ENCODE data around the gene CCDC124. TPM values are rescaled to one million over a fixed set of nuclear protein-coding genes. Genes with fewer than 3 reads are reported as not detected.

The CCDC124 gene
- total and polyA plus RNA-seq, 10 of the 15 experiments (the other 5 are each of a cell fraction or from before 2014, with no cell fraction given), result 3.7 to 184 (median 51.8) TPM

DNA sequence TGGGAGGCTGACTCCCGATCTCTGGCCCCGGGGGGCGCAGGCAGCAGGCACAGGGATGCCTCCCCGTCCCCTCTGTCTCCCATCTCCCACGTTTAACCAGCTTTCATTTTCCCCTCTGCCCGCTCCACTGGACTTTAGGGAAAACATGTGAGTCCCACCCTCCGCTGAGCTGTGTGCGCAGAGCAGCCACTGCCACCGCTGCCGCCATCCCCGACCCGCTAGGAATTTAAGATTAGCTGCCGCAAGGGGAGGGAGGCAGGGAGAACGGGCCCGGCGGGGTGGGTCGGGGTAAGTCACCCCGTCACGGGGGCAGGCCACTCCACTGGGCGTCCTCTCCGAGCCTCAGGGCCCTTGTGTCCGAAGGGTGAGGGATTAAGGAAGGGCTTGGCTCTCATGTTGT, 49.6 kb downstream of the CCDC124 start:
- ChIA-PET RAD21 (ENCODE audit: unreplicated experiment) (interaction anchor here (1.5 kb wide), 1 partner anchor 44 kb away, joined by 3 read pairs; no protein-coding TSS in a partner anchor), SMC1A (ENCODE audit: uncharacterized antibody, unreplicated experiment) (no interaction called here), POLR2A (no interaction called here), CTCF (interaction anchor here (1.0 kb wide), 1 partner anchor 14 kb away, joined by 3 read pairs; no protein-coding TSS in a partner anchor)
- WGBS (ENCODE audit: insufficient coverage, insufficient replicate concordance, low lambda C conversion rate, missing lambda C conversion rate), result 66% methylated on average over 19 of the region's 22 CpGs
- no peaks in the 10 kb centered on the region for H4K20me1 ChIP-seq (ENCODE audit: control insufficient read depth, insufficient read depth)
- H3K27ac ChIP-seq (ENCODE audit: control insufficient read depth, insufficient read depth), result no peak overlapping the region
- H3K4me3 ChIP-seq, result no peak overlapping the region
- H3K4me2 ChIP-seq (ENCODE audit: control insufficient read depth, insufficient read depth), result no peak overlapping the region
- FAIRE-seq (no peak), DNase-seq (ENCODE audit: low read depth, low spot score) (no peak), ATAC-seq (no peak)
- no peak overlapping the region for H3K9ac ChIP-seq (ENCODE audit: control insufficient read depth, insufficient read depth, low read length)
- H2AFZ ChIP-seq (ENCODE audit: control insufficient read depth, low read depth, low read length), result no peak overlapping the region
- in situ Hi-C loops (cut with MboI) (no loop called here), intact Hi-C loops (cut with micrococcal nuclease; ENCODE audit: unreplicated experiment) (no loop called here)
- no TSS peak for BruUV-seq (replicated peaks)
- H3K79me2 ChIP-seq (ENCODE audit: control insufficient read depth, insufficient read depth, low read length), result no peaks in the 10 kb centered on the region
- H3K9me3 ChIP-seq (replicated peaks; ENCODE audit: control insufficient read depth, insufficient read depth, low read length), result no peaks in the 10 kb centered on the region
- H3K36me3 ChIP-seq (ENCODE audit: control insufficient read depth in 2 of 2, insufficient read depth in 2 of 2, low read length in 1 of 2), result no peaks in the 10 kb centered on the region
- H3K4me1 ChIP-seq (ENCODE audit: control insufficient read depth, insufficient read depth, low read length), result peaks cover 4% of the 10 kb centered on the region
- no peaks in the 10 kb centered on the region for H3K27me3 ChIP-seq (replicated peaks in 1 of 2; ENCODE audit: control insufficient read depth in 2 of 2, insufficient read depth in 2 of 2, low read length in 1 of 2)
- TF ChIP-seq NFYA (IDR thresholded peaks at IDR 0.05; ENCODE audit: borderline replicate concordance, low read depth, low read length), result no peak
- TF ChIP-seq RFX5 (IDR thresholded peaks at IDR 0.05; ENCODE audit: low read depth, low read length), result no peak
- TF ChIP-seq, protein P1, sequence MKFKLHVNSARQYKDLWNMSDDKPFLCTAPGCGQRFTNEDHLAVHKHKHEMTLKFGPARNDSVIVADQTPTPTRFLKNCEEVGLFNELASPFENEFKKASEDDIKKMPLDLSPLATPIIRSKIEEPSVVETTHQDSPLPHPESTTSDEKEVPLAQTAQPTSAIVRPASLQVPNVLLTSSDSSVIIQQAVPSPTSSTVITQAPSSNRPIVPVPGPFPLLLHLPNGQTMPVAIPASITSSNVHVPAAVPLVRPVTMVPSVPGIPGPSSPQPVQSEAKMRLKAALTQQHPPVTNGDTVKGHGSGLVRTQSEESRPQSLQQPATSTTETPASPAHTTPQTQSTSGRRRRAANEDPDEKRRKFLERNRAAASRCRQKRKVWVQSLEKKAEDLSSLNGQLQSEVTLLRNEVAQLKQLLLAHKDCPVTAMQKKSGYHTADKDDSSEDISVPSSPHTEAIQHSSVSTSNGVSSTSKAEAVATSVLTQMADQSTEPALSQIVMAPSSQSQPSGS (IDR thresholded peaks at IDR 0.05; ENCODE audit: low read length), result no peak
- TF ChIP-seq ATF7 (IDR thresholded peaks at IDR 0.05; ENCODE audit: low read depth), result no peak
- TF ChIP-seq NFXL1 (IDR thresholded peaks at IDR 0.05; ENCODE audit: borderline replicate concordance), result no peak
- TF ChIP-seq ZNF274 (IDR thresholded peaks at IDR 0.05; ENCODE audit: insufficient read depth, insufficient read length), result no peak
- no peak for TF ChIP-seq SMARCA5 (IDR thresholded peaks at IDR 0.05)
- TF ChIP-seq SUPT20H (IDR thresholded peaks at IDR 0.05; ENCODE audit: borderline replicate concordance, control insufficient read depth, low read depth, low read length), result no peak
- TF ChIP-seq, protein P2, sequence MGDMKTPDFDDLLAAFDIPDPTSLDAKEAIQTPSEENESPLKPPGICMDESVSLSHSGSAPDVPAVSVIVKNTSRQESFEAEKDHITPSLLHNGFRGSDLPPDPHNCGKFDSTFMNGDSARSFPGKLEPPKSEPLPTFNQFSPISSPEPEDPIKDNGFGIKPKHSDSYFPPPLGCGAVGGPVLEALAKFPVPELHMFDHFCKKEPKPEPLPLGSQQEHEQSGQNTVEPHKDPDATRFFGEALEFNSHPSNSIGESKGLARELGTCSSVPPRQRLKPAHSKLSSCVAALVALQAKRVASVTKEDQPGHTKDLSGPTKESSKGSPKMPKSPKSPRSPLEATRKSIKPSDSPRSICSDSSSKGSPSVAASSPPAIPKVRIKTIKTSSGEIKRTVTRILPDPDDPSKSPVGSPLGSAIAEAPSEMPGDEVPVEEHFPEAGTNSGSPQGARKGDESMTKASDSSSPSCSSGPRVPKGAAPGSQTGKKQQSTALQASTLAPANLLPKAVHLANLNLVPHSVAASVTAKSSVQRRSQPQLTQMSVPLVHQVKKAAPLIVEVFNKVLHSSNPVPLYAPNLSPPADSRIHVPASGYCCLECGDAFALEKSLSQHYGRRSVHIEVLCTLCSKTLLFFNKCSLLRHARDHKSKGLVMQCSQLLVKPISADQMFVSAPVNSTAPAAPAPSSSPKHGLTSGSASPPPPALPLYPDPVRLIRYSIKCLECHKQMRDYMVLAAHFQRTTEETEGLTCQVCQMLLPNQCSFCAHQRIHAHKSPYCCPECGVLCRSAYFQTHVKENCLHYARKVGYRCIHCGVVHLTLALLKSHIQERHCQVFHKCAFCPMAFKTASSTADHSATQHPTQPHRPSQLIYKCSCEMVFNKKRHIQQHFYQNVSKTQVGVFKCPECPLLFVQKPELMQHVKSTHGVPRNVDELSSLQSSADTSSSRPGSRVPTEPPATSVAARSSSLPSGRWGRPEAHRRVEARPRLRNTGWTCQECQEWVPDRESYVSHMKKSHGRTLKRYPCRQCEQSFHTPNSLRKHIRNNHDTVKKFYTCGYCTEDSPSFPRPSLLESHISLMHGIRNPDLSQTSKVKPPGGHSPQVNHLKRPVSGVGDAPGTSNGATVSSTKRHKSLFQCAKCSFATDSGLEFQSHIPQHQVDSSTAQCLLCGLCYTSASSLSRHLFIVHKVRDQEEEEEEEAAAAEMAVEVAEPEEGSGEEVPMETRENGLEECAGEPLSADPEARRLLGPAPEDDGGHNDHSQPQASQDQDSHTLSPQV (IDR thresholded peaks at IDR 0.05), result no peak
